Measurements from ENCODE around the gene TBC1D1. TPM values are rescaled to one million over a fixed set of nuclear protein-coding genes. Genes with fewer than 3 reads are reported as not detected.

The TBC1D1 gene
- total RNA-seq, 1 experiment from 2014 or later = 102 TPM

DNA sequence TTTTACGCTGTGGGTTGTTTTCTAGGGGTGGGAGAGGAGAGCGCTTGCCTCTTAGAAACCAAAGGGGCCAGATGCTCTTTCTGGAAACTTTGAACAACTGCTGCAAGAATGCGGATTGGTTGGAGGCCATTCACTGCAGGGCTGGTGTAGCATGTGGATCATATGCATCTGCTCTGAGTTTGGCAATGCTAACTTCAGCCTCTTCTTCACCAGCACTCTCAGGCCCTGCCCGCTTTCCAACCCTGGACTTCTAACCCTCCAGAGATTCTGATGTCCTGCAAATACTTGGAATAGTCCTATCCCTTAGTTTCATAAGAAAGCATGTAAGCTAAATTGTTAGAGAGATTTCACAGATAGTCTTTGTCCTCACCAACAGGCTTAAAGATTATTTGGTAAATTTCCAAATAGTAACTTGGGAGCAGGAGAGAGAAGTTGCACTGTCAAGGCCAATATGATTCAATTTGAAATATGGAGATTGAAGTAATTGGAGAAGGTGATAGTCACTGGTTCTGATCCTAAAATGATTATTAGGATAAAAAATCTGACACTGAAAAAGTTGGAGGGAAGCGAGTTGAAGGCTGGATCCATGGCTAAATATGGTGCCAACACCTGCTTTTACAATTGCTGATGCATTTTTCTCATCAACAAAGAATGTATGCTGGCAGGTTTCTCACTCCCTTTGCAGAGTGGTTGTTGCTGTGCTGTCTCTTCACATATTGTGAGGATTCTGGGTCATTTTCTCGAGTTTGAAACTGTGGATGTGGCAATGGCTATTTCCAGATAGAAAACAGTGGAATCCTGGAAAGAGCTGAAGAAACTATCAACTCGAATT lies 279.7 kb downstream of the TBC1D1 start:
- Histone ChIP-seq H3K36me3 (replicated peaks; ENCODE audit: control insufficient read depth, insufficient read depth, low read length) (no peaks in the 10 kb centered on the region), H3K27me3 (ENCODE audit: control insufficient read depth, insufficient read depth, low read length) (no peaks in the 10 kb centered on the region), H3K4me3 (ENCODE audit: insufficient read depth, low read depth, low read length) (no peak overlapping the region)
- DNase-seq = no peak

- Histone ChIP-seq H3K36me3 (replicated peaks; ENCODE audit: control insufficient read depth, insufficient read depth, low read length) (no peaks in the 10 kb centered on the region), H3K27me3 (ENCODE audit: control insufficient read depth, insufficient read depth, low read length) (no peaks in the 10 kb centered on the region), H3K4me3 (ENCODE audit: insufficient read depth, low read depth, low read length) (no peak overlapping the region)
- no peak for DNase-seq
These were observed 281.2 kb downstream of the TBC1D1 start for GRCh38 chr4:38172078-38172477.

GRCh38 chr4:38173935-38174518 lies 283.1 kb downstream of the TBC1D1 start:
- DNase-seq = no peak
- no peaks in the 10 kb centered on the region for H3K36me3 ChIP-seq (replicated peaks; ENCODE audit: control insufficient read depth, insufficient read depth, low read length)
- no peak overlapping the region for H3K4me3 ChIP-seq (ENCODE audit: insufficient read depth, low read depth, low read length)
- no peaks in the 10 kb centered on the region for H3K27me3 ChIP-seq (ENCODE audit: control insufficient read depth, insufficient read depth, low read length)

DNA sequence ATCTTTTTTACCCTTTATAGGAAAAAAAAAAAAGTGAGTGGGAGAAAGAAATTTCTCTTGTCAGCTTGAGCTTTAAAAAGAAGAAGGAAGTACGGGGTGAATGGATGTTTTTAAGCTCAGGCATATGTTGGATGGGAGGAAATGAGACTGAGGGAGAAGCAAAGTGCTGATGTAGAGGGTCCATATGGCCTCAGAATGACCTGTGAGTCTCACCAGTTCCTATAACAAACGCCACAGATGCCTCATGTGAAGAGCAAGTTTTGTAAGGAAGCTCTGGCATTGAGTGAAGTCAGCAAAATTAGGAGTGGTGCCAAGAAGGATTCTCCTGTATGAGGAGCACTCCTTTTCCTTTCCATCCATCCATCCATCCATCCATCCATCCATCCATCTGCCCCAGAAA lies 283.9 kb downstream of the TBC1D1 start:
- H3K27me3 ChIP-seq (ENCODE audit: control insufficient read depth, insufficient read depth, low read length) = no peaks in the 10 kb centered on the region
- no peak for DNase-seq
- no peaks in the 10 kb centered on the region for H3K36me3 ChIP-seq (replicated peaks; ENCODE audit: control insufficient read depth, insufficient read depth, low read length)
- no peak overlapping the region for H3K4me3 ChIP-seq (ENCODE audit: insufficient read depth, low read depth, low read length)

- Histone ChIP-seq H3K36me3 (replicated peaks; ENCODE audit: control insufficient read depth, insufficient read depth, low read length) (no peaks in the 10 kb centered on the region), H3K4me3 (ENCODE audit: insufficient read depth, low read depth, low read length) (no peak overlapping the region)
- DNase-seq = no peak
These were observed 285.3 kb downstream of the TBC1D1 start for GRCh38 chr4:38176165-38176564.

GRCh38 chr4:38177035-38177546 lies 286.2 kb downstream of the TBC1D1 start:
- Histone ChIP-seq H3K4me3 (ENCODE audit: insufficient read depth, low read depth, low read length) (no peak overlapping the region), H3K36me3 (replicated peaks; ENCODE audit: control insufficient read depth, insufficient read depth, low read length) (no peaks in the 10 kb centered on the region), H3K27me3 (ENCODE audit: control insufficient read depth, insufficient read depth, low read length) (no peaks in the 10 kb centered on the region)
- DNase-seq = no peak

More at GRCh38 chr4:38176165-38176564, 285.3 kb downstream of the TBC1D1 start:
- no peaks in the 10 kb centered on the region for H3K27me3 ChIP-seq (ENCODE audit: control insufficient read depth, insufficient read depth, low read length)

DNA sequence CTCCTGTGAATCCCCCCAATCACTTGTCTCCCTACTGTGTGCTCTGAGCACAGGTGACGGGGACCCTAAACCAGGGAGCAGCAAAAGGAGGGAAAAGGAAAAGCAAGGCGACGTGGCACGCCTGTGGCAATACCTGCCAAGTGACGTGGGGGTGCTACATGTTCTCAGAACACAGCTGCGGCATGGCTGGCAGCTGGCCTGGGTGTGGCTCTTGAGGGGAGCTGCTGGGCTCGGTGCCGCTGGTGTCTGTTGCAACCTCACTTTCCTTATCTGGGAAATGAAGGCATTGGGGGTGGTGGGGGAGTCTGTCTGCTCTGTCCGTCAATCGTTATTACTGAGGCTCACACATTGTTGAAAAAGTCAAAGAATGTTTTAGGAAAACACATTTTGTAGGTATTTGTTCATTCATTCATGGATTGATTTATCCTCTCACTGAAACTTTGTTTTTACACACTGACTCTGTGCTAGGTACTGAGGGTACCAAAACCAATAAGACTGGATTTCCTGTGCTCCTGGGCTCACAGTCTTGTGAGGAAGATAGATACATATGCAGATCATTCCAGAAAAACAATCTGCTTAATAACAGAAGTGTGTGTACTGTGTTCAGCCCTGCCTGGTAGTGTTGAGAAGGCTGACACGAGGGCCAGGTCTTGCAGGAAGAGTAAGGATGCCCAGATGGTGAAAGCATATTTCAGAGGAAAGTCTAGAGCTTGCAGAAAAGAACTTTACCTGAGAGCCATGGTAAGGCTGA lies 286.9 kb downstream of the TBC1D1 start:
- H3K4me3 ChIP-seq (ENCODE audit: insufficient read depth, low read depth, low read length) = no peak overlapping the region
- no peaks in the 10 kb centered on the region for H3K27me3 ChIP-seq (ENCODE audit: control insufficient read depth, insufficient read depth, low read length)
- DNase-seq = no peak
- H3K36me3 ChIP-seq (replicated peaks; ENCODE audit: control insufficient read depth, insufficient read depth, low read length) = no peaks in the 10 kb centered on the region

DNA sequence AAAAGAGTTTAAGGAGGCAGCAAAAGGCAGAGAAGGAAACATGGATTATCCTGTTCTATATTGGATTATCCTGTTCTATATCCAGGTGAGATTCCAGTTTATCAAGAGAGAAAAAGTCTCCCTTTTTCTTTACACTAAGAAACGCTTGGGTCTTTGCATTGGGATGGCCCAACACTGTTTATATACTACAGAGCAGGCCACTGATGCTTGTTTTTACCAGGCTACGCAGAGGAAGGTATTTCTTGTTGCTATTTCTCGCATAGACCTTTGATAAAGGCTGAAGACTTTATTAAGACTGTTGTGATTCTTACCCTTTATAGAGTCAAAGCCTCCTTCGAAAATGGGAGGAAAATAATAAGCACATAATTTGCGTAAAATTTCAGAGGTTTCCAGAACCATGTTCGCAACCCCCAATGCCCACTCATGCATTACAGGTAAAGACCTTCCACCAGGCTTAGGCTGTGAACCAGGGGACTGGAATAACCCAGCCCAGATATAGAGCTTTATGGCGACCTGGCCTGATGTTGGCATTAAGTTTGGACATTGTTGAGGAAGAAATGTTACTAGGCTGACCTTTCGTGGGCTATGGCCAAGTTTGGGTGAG lies 287.6 kb downstream of the TBC1D1 start:
- Histone ChIP-seq H3K27me3 (ENCODE audit: control insufficient read depth, insufficient read depth, low read length) (no peaks in the 10 kb centered on the region), H3K36me3 (replicated peaks; ENCODE audit: control insufficient read depth, insufficient read depth, low read length) (no peaks in the 10 kb centered on the region), H3K4me3 (ENCODE audit: insufficient read depth, low read depth, low read length) (no peak overlapping the region)
- DNase-seq = no peak

DNA sequence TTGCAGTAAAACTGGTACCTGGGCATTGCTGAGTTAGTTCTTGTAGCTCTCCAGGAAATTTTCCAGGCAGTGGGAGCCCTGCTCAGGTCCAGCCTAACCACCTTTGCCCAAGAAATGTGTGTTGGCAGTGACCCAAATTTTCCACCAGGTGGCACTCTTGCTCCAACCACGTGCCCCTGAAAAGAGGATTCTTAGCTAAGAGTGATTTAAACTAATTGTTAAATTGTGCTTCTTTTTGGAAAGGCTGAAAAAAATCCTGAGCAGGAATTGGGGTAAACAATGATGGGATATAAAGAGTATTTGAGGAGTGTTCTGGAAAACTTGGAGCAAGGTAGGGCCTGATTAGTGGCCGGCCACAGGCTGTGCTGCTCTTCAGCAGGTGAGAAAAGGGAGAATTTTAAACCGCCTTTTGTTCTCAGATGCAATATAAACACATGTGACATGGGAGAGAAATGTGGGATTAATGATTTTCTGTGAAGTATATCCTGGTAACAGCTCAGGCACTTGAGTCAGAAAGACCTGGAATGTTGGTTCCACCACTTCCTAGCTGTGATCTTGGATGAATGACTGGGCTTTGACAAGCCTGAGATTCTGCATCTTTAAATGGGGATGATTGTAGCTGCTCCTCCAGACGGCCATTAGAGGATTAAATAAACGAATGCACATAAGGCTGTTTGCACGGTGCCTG lies 288.9 kb downstream of the TBC1D1 start:
- Histone ChIP-seq H3K36me3 (replicated peaks; ENCODE audit: control insufficient read depth, insufficient read depth, low read length) (no peaks in the 10 kb centered on the region), H3K4me3 (ENCODE audit: insufficient read depth, low read depth, low read length) (no peak overlapping the region)
- DNase-seq = peak; percentile 81

GRCh38 chr4:38180456-38180855 lies 289.6 kb downstream of the TBC1D1 start:
- no peak overlapping the region for H3K4me3 ChIP-seq (ENCODE audit: insufficient read depth, low read depth, low read length)
- H3K27me3 ChIP-seq (ENCODE audit: control insufficient read depth, insufficient read depth, low read length) = no peaks in the 10 kb centered on the region
- DNase-seq = no peak
- no peaks in the 10 kb centered on the region for H3K36me3 ChIP-seq (replicated peaks; ENCODE audit: control insufficient read depth, insufficient read depth, low read length)

More for the DNA sequence above, 288.9 kb downstream of the TBC1D1 start:
- no peaks in the 10 kb centered on the region for H3K27me3 ChIP-seq (ENCODE audit: control insufficient read depth, insufficient read depth, low read length)

DNA sequence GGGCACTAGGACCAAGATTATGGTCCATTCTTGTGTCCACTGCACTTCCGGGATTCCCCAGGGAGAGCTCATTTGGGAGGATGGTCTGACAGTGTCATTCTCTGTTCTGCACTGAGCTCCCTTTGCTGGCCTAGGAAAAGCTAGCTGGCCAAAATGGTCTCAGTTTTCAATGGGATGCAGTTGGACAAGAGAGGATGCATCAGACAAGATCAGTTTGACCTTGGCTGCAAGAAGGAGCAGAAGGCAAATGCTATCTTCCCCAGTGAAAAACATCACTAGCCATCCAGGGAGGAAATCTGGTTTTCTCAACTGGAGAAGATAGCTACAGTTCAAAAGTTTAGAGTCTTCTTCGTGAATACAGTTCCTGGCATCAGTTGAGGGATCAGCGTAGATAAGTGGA lies 290.4 kb downstream of the TBC1D1 start:
- Histone ChIP-seq H3K36me3 (replicated peaks; ENCODE audit: control insufficient read depth, insufficient read depth, low read length) (no peaks in the 10 kb centered on the region), H3K4me3 (ENCODE audit: insufficient read depth, low read depth, low read length) (no peak overlapping the region), H3K27me3 (ENCODE audit: control insufficient read depth, insufficient read depth, low read length) (no peaks in the 10 kb centered on the region)
- DNase-seq = no peak

GRCh38 chr4:38182334-38182998 lies 291.6 kb downstream of the TBC1D1 start:
- no peaks in the 10 kb centered on the region for H3K27me3 ChIP-seq (ENCODE audit: control insufficient read depth, insufficient read depth, low read length)
- DNase-seq = no peak
- no peak overlapping the region for H3K4me3 ChIP-seq (ENCODE audit: insufficient read depth, low read depth, low read length)
- H3K36me3 ChIP-seq (replicated peaks; ENCODE audit: control insufficient read depth, insufficient read depth, low read length) = no peaks in the 10 kb centered on the region

DNA sequence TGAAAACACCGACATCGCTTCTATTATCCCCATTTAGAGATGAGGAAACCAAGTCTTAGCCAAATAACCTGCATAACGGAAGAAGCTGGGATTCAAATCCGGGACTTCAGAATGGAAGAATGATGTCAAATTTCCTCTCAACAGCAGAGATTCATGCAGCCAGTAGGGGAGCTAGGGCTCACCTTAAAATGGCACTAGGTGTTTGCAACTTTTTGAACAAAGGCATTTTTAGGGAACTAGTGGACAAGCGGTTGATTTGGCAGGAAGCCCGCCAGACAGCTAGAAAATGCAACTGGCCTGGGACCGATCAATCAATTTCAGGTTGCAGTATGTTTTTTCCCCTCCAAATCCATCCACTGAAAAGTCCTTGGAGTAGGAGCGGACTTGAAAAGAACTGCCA lies 293.5 kb downstream of the TBC1D1 start:
- Histone ChIP-seq H3K4me3 (ENCODE audit: insufficient read depth, low read depth, low read length) (no peak overlapping the region), H3K27me3 (ENCODE audit: control insufficient read depth, insufficient read depth, low read length) (no peaks in the 10 kb centered on the region), H3K36me3 (replicated peaks; ENCODE audit: control insufficient read depth, insufficient read depth, low read length) (no peaks in the 10 kb centered on the region)
- peak; percentile 51 for DNase-seq

Measured in H7 (cell line).